NCI-H526 (cell line): Measurements from ENCODE around the gene LAMA2.

Source experiments
- DNase-seq, 2 experiments: peaks; one replicate each; lab custom pipeline; 2025; lab: John Stamatoyannopoulos, UW

The LAMA2 gene

DNA sequence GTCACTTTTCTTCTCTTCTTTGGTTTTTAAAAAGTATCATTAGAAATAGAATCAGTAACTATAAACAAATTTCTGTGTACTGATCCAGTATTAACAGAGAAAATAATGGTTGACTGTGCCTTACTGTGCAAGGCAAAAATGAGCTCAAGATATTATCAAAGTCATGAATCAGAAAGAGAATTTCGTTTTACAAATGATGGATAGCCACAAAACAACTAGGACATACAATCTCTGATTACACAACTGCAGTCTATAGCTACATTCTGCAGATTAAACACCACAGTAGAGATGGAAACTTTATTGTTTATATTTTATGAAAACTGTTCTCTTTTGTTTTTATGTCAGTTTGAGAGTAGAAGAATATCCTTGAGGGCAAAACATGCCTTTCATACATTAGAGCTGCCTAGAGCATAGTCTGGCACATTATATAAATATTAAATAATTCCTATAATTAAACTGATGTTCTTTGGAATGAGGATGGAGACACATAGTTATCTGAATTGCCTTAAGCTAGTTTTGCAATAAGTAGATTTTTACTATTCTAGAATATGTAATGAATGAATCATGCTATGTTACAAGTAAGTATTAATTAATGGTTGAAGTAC, 333.1 kb downstream of the LAMA2 start:
- DNase-seq: no peak

DNA sequence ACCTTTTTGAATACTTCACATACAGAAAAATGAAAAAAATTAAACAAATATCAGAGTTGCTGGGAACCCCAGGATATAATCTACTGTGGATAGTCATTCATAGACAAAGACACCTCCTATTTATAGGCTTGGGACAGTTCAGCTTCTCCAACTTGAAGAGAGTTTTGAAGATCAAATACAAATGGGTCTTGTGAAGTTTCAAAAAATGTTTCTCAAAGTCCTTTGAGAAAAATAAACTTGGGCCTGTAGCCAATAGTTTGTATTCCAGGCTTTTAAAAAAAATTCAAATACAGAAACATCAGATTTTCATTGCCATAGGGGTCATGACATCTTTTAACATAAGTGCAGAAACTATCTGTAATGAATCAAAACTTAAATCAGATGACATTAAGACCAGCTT, 334.8 kb downstream of the LAMA2 start:
- DNase-seq: no peak

DNA sequence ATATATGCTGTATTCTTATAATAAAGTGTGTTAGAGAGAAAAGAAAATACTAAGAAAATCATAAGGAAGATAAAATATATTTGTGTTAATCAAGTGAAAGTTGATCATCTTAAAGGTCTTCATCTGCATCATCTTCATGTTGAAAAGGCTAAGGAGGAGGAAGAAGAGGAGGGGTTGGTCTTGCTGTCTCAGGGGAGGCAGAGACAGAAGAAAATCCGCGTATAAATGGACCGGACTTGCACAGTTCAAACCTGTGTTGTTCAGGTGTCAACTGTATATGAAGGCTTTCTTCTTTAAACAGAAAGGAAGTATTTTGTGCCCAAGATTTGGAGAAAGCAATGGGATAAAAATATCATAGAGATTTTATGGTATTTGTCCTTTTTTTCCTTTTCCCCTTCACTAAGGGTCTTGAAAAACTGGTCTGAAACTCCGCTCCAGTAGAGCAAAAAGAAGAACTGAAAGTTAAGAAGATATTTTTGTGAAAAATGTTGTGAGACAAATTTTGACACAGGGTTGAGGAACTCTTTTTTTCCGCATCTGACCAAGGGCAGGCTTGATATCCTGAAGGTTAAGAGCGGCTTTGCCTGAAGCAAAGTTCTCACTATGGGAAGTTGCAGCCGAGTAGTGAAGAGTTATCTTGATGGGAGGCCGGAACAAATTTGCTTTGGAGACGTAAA, 350.7 kb downstream of the LAMA2 start:
- no peak for DNase-seq

DNA sequence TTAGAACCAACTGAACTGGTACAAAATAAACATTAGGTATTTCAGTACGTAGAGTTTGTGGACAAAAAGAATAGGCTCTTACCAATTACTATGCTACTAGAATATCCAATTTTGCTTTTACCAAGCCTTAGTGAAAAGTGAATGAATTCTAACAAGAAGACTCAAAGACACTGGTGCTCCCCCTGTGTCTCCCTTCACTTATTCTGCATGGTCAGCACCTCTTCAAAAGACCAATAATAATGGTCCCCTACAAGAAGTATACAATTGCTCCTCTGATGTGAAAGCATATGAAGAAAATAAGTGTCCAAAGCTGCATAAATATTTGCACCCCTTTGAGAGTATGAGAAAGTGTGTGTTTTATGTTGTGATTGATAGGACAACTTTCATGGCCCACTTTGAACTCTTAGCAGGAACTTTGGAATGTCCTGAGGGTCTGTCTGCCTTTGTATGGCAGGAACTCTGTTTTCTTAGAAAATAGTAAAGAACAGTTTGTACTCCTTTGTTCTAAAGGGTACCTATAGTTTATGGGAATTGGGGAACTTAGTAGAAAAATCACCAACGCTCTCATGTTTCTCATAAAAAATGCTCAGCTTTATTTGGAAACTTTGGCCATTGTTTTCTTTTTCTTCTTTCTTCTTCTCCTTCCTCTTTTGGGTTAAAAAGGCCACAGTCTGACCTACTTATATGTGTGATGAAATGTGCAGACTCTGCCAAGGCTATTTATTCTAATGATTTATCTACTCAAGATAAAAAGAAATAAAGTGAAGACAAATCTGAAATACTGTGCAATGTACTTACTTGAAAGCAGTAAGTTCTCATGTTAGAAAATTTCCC, 352.4 kb downstream of the LAMA2 start:
- no peak for DNase-seq

DNA sequence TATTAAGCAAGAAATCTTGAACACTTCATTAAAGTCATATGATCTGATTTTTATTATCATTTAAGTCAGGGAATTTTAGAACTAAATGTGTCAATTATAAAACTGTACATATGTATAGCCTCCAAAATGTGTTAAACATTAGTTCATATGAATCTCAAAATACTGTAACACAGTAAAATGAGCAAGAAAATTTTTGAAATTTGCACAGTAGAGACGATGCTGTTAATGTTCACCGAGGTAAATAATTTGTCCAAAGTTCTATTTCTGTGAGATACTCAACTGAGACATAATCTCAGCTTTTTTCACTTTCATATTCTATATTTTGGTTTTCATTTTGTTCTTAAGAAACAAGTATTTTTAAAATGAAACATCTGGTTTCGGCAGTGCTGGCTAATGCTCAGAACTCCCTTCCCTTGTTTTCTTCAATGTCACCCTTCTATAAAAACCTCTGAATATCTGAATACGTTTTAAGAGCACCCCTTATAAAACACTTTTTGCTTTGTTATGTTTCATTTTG, 353.1 kb downstream of the LAMA2 start:
- DNase-seq: no peak

DNA sequence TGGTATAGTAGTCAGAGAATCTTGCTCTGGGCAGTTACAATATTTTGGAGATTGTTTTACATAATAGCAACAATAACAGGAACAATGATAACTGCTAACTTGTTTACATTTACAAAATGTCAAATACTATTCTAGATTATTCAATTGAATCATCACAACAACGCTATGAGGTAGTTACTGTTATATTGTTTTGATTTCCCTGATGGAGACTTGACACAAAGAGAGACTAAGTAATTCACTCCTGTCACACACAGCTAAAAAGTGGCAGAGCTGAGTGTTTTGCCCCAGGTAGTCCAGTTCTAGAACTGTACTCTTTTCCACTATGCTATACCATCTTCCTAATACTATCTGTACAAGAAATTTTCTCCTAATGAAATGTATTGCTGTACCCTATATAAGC, 356.1 kb downstream of the LAMA2 start:
- DNase-seq: no peak

DNA sequence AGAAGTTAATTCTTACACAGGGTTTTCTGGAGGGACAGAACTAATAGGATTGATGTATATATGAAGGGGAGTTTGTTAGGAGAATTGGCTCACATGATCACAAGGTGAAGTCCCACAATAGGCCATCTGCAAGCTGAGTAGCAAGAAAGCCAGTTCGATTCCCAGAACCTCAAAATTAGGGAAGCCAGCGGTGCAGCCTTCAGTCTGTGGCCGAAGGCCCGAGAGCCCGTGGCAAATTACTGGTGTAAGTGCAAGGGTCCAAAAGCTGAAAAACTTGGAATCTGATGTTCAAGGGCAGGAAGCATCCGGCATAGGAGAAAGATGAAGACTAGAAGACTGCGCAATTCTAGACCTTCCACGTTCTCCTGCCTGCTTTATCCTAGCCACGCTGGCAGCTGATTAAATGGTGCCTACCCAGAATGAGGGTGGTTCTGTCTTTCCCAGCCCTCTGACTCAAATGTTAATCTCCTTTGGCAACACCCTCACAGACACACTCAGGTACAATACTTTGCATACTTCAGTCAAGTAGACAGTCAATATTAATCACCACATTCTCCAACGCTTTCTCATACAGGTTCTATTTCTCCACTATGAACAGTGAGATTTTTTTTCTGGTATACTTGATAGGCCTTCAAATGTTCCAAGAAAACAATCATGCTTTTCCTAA, 357.0 kb downstream of the LAMA2 start:
- no peak for DNase-seq

DNA sequence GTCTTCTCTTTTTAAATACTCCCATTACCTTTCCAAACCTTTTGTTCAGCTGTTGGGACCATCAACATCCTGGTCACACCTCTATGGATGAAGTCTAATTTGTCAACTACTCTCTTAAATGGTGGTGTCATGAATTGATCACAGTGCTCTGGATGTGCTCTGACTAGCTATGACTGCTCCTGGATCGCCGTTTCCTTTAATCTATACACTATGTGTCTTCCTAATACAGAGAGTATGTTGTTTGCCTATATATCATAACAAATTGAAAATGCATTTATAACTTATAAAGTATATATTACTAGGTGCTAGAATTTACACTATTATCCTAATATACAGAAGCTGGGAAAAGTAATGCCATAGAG, 357.5 kb downstream of the LAMA2 start:
- no peak for DNase-seq

DNA sequence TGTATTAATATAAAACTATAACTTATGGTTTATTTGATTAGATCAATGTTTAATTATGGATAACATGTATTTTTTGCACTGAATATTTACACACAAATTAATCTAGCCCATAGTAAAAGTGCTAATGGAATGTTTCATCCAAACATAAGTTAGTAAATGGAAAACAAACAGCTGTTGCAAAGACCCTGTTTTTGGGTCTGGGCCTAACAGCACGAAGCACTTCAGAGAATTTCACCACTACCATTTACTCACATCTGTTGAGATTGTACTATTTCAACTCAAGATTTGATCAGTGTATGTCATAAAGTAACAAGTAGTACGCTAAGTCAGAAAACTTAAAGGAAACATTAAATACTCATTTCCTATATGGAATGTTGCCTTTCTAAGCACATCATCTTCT, 359.6 kb downstream of the LAMA2 start:
- no peak for DNase-seq

DNA sequence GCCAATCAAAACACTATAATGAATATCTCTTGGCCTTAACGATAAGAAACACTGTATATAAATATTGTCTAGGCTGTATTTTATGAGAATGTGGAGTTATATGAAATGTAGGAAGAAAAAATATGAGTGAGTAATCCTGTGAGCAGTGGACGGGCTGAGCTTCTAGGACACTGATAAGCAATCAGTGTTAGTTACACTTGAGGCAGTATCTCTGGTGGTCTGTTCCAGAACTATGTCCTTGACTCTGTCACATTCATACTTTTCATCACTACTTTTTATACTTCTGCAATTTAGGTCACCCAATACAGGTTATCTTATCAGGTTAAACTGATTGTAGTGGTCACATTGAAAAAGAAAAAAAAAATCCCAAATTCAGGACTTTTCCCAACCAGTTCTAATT, 360.4 kb downstream of the LAMA2 start:
- no peak for DNase-seq

DNA sequence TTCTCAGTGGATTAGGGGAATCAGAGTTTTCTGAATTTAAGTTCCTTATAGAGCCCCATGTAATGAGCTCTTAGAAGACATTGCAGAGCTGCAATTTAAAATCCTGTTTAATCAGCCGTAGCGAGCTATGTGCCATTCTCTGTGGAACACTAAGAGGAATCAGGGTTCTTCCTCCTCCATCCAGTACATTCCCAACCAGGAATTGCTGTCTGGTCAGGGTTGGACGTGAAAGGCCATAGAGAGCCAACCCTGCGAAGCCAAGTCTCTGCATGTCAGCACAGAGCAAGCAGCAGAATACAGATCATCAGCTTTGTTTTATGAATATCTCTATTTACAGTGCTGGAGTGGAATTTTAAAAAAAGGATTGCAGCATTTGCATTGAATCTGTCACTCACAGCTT, 366.0 kb downstream of the LAMA2 start:
- DNase-seq: peak; percentile 11 to 52

DNA sequence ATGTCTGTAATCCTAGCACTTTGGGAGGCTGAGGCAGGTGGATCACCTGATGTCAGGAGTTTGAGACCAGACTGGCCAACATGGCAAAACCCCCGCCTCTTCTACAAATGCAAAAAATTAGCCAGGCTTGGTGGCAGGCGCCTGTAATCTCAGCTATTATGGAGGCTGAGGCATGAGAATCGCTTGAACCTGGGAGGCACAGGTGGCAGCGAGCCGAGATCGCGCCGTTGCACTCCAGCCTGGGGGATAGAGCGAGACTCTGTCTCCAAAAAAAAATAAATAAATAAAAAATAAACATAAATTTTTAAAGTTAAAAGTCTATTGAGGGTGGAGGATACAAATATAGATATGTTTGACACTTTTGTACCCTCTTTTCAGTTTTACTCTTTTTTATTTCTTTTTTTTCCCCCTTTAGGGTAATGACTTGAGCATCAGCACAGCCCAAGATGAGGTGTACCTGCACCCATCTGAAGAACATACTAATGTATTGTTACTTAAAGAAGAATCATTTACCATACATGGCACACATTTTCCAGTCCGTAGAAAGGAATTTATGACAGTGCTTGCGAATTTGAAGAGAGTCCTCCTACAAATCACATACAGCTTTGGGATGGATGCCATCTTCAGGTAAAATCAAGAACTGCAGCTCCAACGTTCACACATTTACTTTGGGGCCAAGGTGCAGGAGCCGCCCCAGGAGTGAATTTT, 368.9 kb downstream of the LAMA2 start:
- peak; percentile 50 to 76 for DNase-seq

DNA sequence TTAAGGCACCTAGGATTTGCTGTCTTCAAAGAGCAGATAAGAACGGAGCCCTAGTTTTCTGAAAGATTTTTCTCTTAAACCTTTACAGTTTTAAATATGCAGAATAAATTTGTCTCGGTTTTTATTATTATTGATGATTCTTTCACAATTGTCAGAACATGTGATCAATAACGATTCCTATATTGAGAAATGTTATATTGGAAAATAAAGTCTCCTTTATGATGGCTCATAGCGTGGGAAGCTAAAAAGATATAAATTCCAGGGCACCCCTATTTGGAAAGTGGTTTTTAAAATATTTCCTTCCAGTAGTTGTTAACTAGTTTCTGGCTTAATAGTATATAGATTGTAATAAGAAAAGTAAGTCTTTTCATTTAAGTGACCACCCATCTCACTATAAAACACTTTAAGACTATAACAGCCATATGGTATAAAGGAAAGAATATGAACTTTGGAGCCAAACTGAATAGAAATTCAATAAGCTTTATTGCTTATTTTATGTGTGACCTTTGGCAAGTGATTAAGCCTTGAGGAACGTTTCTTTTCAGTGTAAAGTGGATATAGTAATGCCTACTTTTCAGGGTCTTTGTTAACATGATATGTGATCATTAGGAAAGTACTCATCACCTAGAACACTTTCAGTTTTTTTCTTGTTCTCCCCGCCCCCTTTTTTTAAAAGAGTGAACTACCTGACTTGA, 369.6 kb downstream of the LAMA2 start:
- peak in 1 of 2 experiments; percentile 27 for DNase-seq

DNA sequence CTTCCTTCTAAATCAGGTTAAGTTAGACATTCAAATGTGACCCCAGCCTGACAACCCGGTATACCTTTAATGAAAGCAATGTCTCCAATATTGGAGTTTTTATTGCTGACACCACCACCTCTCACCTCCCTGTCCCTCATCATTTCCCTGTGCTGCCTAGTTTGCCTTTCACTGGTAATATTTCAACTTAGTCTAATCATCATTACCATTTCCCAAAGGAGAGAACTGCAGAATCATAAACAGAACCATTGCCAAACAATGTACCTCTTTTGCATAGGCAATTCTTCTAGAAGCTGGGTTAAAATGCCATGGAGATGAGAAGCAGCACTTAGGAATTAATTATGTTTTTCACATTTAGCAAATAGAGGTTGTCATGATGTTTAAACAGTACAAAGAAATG, 370.3 kb downstream of the LAMA2 start:
- DNase-seq: peak; percentile 82 to 85

DNA sequence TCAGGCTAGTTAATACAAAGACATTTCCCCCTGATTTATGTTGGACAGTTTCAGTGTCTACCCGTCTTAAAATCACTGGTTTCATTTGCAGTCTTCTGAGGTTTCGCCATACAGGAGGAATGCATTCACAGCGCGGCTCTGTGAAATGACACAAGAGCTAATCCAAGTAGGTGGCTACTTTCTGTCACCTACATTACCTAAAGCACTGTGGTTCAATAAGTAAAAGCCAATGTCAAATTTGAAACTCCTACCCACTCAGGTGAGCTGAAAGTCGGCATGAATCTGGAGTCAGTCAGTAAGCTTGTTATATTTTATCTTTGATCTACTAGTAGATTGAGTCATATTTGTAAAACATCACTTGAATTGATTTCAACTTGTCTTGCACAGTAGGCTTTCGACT, 370.8 kb downstream of the LAMA2 start:
- peak; percentile 24 to 29 for DNase-seq

DNA sequence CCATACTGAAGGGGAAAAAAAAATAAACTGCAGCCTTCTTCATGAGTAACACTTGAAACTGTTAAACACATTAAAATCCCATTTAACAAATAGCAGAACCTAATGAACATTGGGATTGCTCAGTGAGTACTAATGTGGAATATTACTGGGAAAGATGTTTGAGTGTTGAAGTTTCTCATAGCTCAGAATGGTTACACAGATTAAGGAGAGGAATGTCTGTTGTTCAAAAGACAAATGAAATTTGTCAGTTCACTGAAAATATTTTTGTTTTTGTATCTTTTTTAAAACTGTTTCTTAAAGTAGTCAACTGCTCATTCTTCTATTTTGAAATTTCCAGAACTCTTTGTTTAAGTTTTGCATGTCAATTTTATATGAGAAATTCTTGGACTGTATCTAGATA, 374.3 kb downstream of the LAMA2 start:
- no peak for DNase-seq

DNA sequence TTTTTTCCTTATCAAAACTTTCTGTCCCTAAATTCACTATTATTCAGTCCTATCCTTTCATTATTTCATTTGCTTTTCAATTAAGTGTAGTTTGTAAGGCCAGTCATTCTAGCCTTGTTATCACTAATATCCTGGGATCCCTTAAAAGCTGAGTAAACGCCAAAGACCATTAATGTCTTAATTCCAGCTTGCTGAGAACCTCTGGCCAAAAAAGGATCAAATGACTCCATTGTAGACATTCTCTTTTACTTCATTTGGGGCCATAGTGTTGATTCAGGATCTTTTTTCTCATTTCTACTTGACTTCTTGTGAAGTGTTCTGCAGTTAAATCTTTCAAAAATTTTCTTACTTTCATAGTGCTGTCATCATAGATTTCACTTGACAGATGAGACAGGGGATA, 379.7 kb downstream of the LAMA2 start:
- no peak for DNase-seq

DNA sequence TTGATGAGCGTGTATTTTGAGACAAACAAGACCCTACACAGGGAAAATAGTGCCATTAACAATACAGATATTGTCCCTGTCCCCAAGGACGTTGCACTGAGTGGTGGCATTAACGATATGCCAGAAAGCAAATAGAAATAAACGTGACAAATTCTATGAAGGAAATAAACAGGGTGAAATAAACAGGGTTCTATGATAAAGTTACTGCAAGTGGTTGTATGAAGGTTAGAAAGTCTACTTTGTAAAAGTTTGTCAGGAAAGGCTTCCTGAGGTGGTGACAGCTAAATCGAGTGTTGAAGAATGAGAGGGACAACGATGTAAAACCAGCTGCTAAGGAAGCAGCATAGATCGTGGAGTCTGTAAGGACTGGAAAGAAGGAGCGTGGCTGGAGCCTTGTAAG, 380.2 kb downstream of the LAMA2 start:
- no peak for DNase-seq

DNA sequence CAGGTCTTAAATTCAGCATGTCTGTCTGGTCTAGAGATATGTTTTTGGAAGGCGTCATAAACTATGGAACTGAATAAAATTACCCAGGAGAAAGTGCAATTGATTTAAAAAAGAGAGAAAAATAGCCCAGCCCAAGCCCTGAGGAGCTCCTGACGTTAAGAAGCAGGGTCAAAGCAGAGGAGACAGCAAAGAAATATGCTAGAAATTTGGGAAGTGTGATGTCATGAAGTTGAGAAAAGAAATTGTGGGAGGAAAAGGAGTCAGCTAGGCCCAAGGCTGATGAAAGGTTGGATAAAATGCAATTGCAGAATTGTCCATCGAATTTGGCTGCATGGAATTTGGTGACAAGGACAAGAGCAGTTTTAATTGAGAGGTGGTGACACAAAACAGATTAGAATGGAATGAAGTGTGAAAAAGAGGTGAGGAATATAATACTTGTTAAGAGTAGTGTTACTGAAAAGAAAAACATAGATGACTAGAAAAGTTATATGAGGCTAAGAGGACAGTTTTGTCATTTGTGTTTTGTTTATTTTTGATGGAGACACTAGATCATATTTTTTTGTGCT, 381.6 kb downstream of the LAMA2 start:
- no peak for DNase-seq

DNA sequence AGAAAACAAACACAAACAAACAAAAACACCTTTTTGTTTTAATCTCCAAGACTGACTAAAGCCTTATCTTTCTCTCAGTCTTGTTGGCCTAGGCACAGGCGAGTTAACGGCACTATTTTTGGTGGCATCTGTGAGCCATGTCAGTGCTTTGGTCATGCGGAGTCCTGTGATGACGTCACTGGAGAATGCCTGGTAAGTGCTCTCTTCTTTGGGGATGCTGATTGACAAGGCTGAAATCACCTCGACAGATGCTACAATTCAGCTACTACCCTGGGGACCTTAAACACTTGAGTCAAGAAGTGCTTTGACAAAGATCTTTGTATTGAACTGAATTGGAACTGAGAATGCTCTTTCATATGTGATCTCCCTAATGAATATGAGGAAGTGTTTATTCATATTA, 384.1 kb downstream of the LAMA2 start:
- no peak for DNase-seq

DNA sequence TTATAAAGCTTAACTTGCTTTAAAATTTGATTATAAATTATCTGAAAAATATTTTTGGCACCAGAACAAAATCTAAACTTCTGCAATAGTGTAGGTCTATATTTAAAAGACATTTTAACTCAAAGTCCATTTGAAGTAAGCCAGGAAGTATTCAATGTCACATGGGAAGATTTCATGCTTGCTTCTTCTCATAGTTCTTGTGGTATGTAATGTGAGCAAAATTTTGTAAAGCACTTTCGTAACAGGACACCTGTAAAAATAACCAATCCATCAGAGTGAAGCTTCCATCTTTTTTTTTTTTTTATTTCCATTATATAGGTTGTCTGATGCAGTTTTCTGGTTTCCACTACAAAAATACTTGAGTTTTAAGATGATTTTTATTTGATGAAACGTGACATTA, 386.1 kb downstream of the LAMA2 start:
- DNase-seq: no peak
